ENCODE data around the gene PDGFB. TPM values are rescaled to one million over a fixed set of nuclear protein-coding genes. Genes with fewer than 3 reads are reported as not detected.

The PDGFB gene
- total and polyA plus RNA-seq, 9 of the 15 experiments (the other 6 are each of a cell fraction or from before 2014, with no cell fraction given), result 0.07 to 4.0 (median 0.48) TPM; not detected in 1

- TF ChIP-seq ZNF639 (CRISPR knock-in tag; conservative IDR thresholded peaks at IDR 0.05 in 1 of 2, IDR thresholded peaks at IDR 0.05 in 1 of 2) (0 out of 4 replicates have a peak, but pooled peaks of 1 of the 2 experiments have one; percentile 17), PTBP1 (IDR thresholded peaks at IDR 0.05; ENCODE audit: low read depth, low read length) (no peak), CCAR2 (IDR thresholded peaks at IDR 0.05; ENCODE audit: low read depth, low read length) (no peak), ZNF134 (CRISPR knock-in tag; conservative IDR thresholded peaks at IDR 0.05) (0 out of 2 replicates have a peak, but pooled peaks have one; percentile 8), CBFA2T3 (IDR thresholded peaks at IDR 0.05) (peak; percentile 55), ZKSCAN3 (CRISPR knock-in tag; IDR thresholded peaks at IDR 0.05) (no peak), ZNF23 (CRISPR knock-in tag; IDR thresholded peaks at IDR 0.05) (no peak), NRF1 (conservative IDR thresholded peaks at IDR 0.05 in 1 of 2, IDR thresholded peaks at IDR 0.05 in 1 of 2) (peak; percentile 36 to 55; a peak in 3 of 4 replicates), RREB1 (CRISPR knock-in tag; IDR thresholded peaks at IDR 0.05) (no peak)
Observed at GRCh38 chr22:39292561-39293074, 47.8 kb upstream of the PDGFB start (continued).

All from K562 (cell line).